Measurements from ENCODE around the gene SMOC2. TPM values are rescaled to one million over a fixed set of nuclear protein-coding genes. Genes with fewer than 3 reads are reported as not detected.

SMOC2 gene
- total and polyA plus RNA-seq, 4 experiments from 2014 or later, result not detected

DNA sequence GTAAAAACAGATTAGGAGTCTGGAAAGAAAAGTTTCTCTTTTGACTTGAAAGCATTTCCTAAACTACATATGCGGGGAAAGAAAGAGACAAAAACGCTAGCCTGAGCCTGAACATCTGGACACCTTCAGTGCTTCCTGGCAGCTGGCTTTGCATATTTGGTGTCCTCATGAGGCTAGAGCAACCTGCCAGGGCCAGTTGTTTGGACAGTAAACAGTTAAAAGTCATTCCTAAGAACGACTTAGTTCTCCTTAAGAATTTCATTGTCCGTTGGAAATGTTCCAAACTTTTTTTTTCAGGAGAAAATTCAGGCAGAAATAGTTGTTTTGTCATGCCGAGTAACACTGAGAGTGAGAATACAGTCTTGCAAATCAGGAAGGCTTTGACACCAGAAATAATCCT, 199.8 kb downstream of the SMOC2 start:
- H3K36me3 ChIP-seq (ENCODE audit: insufficient read depth, low read length), result no peaks in the 10 kb centered on the region
- intact Hi-C loops (cut with micrococcal nuclease), result no loop called here
- Mint-ChIP-seq H3K4me1 (no peaks in the 10 kb centered on the region), H3K27me3 (peaks cover 7 to 14% of the 10 kb centered on the region in 2 donors), H3K9me3 (no peaks in the 10 kb centered on the region), H3K4me3 (no peak overlapping the region), H3K27ac (no peak overlapping the region), H3K36me3 (no peaks in the 10 kb centered on the region)
- no peak overlapping the region for H3K4me3 ChIP-seq (ENCODE audit: low read length in 2 of 2)
- no peaks in the 10 kb centered on the region for H3K9me3 ChIP-seq (ENCODE audit: control insufficient read depth in 1 of 2, low read length in 2 of 2)
- ChIA-PET POLR2A (ENCODE audit: partially characterized antibody) (no interaction called here), CTCF (ENCODE audit: partially characterized antibody) (no interaction called here)
- H3K4me1 ChIP-seq (ENCODE audit: insufficient read depth, low read length), result no peaks in the 10 kb centered on the region
- H3K27ac ChIP-seq (ENCODE audit: low read depth, low read length), result no peak overlapping the region
- no peak for DNase-seq
- H3K27me3 ChIP-seq (ENCODE audit: insufficient read depth, low read length), result no peaks in the 10 kb centered on the region

DNA sequence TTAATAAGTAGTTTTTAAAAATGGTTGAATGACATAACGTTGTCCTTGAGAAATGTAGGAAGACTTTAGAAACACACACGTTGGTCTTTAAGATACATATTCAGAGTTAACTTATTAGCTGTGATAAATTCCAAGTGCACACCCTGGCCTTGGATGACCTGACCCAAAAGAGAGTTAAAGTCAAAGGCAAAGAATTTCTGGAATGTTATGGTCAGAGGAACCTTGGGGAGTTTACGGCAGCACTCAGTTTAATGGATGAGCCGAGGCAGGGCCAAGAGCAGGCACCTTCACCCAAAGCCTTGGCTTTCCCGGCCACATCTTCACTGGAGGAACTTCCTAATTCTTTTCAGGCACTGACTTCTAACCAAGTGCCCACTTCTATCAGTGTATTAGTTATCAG, 200.5 kb downstream of the SMOC2 start:
- Mint-ChIP-seq H3K27me3 (peaks cover 8 to 10% of the 10 kb centered on the region in 2 donors), H3K36me3 (no peaks in the 10 kb centered on the region), H3K4me1 (no peaks in the 10 kb centered on the region), H3K27ac (no peak overlapping the region), H3K9me3 (no peaks in the 10 kb centered on the region), H3K4me3 (no peak overlapping the region)
- no peak overlapping the region for H3K4me3 ChIP-seq (ENCODE audit: low read length in 2 of 2)
- H3K36me3 ChIP-seq (ENCODE audit: insufficient read depth, low read length), result no peaks in the 10 kb centered on the region
- no peaks in the 10 kb centered on the region for H3K9me3 ChIP-seq (ENCODE audit: control insufficient read depth in 1 of 2, low read length in 2 of 2)
- no peak overlapping the region for H3K27ac ChIP-seq (ENCODE audit: low read depth, low read length)
- intact Hi-C loops (cut with micrococcal nuclease), result no loop called here
- no peaks in the 10 kb centered on the region for H3K27me3 ChIP-seq (ENCODE audit: insufficient read depth, low read length)
- no peak for DNase-seq
- ChIA-PET POLR2A (ENCODE audit: partially characterized antibody) (no interaction called here), CTCF (ENCODE audit: partially characterized antibody) (no interaction called here)
- no peaks in the 10 kb centered on the region for H3K4me1 ChIP-seq (ENCODE audit: insufficient read depth, low read length)

DNA sequence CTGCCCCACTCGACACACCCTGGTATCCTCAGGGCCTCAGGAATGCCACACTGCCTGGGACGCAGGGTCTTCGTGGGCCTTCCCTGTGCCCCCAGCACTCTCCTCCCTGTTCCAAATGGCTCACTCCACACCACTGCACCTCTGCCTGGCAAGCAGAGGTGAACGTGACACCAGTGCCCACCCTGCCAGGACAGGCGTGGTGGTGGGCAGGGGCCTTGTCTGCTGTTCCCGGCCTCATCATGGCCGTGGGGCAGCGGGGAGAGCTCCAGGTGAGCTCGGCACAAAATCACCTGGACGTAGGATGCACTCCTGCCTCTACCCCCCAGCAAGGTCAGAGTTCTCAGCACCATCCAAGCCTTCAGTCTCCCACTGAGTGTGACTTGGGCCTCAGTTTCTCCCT, 202.4 kb downstream of the SMOC2 start:
- Histone ChIP-seq H3K27ac (ENCODE audit: low read depth, low read length) (no peak overlapping the region), H3K4me3 (ENCODE audit: low read length in 2 of 2) (no peak overlapping the region), H3K4me1 (ENCODE audit: insufficient read depth, low read length) (no peaks in the 10 kb centered on the region), H3K36me3 (ENCODE audit: insufficient read depth, low read length) (no peaks in the 10 kb centered on the region), H3K27me3 (ENCODE audit: insufficient read depth, low read length) (no peaks in the 10 kb centered on the region), H3K9me3 (ENCODE audit: control insufficient read depth in 1 of 2, low read length in 2 of 2) (no peaks in the 10 kb centered on the region)
- DNase-seq, result no peak
- POLR2A ChIA-PET (ENCODE audit: partially characterized antibody), result no interaction called here
- intact Hi-C loops (cut with micrococcal nuclease), result no loop called here
- no peaks in the 10 kb centered on the region for H3K9me3 Mint-ChIP-seq
- H3K27me3 Mint-ChIP-seq, result peaks cover 4 to 8% of the 10 kb centered on the region in 2 donors
- H3K36me3 Mint-ChIP-seq, result no peaks in the 10 kb centered on the region
- no peak overlapping the region for H3K4me3 Mint-ChIP-seq
- no peaks in the 10 kb centered on the region for H3K4me1 Mint-ChIP-seq
- CTCF ChIA-PET (ENCODE audit: partially characterized antibody), result no interaction called here
- no peak overlapping the region for H3K27ac Mint-ChIP-seq

DNA sequence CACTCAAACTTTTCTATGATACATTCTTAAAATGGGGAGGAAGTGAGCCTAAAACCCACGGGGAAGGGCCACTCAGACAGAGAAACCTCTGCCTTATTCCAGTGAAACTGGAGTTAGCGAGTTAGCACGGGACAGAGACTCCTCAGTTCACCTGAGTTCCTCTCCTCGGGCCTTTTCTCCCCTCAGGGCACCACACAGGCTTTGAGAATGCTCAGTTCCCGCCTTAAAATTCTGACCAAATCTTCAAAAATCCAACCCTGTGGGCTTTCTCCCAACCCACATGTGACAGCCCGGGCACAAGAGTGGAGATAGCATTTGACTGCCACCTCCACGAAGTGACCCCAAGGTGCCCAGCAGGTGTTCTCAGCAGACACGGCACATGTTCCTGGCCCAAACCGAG, 204.3 kb downstream of the SMOC2 start:
- no peak overlapping the region for H3K4me3 ChIP-seq (ENCODE audit: low read length in 2 of 2)
- POLR2A ChIA-PET (ENCODE audit: partially characterized antibody), result no interaction called here
- H3K27me3 Mint-ChIP-seq, result peaks cover 4 to 6% of the 10 kb centered on the region in 2 donors
- H3K27ac ChIP-seq (ENCODE audit: low read depth, low read length), result no peak overlapping the region
- CTCF ChIA-PET (ENCODE audit: partially characterized antibody), result no interaction called here
- H3K36me3 ChIP-seq (ENCODE audit: insufficient read depth, low read length), result no peaks in the 10 kb centered on the region
- intact Hi-C loops (cut with micrococcal nuclease), result no loop called here
- no peaks in the 10 kb centered on the region for H3K27me3 ChIP-seq (ENCODE audit: insufficient read depth, low read length)
- H3K27ac Mint-ChIP-seq, result no peak overlapping the region
- no peaks in the 10 kb centered on the region for H3K9me3 ChIP-seq (ENCODE audit: control insufficient read depth in 1 of 2, low read length in 2 of 2)
- H3K4me3 Mint-ChIP-seq, result no peak overlapping the region
- no peaks in the 10 kb centered on the region for H3K9me3 Mint-ChIP-seq
- H3K4me1 ChIP-seq (ENCODE audit: insufficient read depth, low read length), result no peaks in the 10 kb centered on the region
- DNase-seq, result no peak
- H3K36me3 Mint-ChIP-seq, result no peaks in the 10 kb centered on the region
- H3K4me1 Mint-ChIP-seq, result no peaks in the 10 kb centered on the region

DNA sequence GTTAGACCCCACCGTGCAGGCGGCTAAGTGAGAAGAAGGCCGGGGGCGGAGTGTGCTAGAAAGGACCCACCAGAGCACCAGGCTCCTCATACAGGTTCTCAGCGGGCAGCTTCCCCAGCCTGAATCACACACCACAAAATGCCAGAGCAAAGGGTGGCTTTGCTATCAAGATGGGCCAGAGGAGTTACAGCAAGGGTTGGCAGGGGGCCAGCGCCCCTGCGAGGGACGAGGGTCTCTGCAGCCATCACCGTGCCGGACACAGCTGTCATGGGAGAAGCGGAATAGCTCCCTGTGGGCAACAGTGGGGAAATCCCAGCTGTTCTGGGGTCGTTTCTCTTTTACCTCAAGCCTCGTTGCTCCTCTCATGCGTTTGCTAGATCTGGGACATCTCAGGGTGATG, 206.3 kb downstream of the SMOC2 start:
- H3K27ac Mint-ChIP-seq, result no peak overlapping the region
- H3K36me3 ChIP-seq (ENCODE audit: insufficient read depth, low read length), result no peaks in the 10 kb centered on the region
- H3K27ac ChIP-seq (ENCODE audit: low read depth, low read length), result no peak overlapping the region
- no peaks in the 10 kb centered on the region for H3K4me1 ChIP-seq (ENCODE audit: insufficient read depth, low read length)
- DNase-seq, result no peak
- peaks cover 4 to 6% of the 10 kb centered on the region in 2 donors for H3K27me3 Mint-ChIP-seq
- H3K9me3 ChIP-seq (ENCODE audit: control insufficient read depth in 1 of 2, low read length in 2 of 2), result no peaks in the 10 kb centered on the region
- ChIA-PET CTCF (ENCODE audit: partially characterized antibody) (no interaction called here), POLR2A (ENCODE audit: partially characterized antibody) (no interaction called here)
- H3K9me3 Mint-ChIP-seq, result no peaks in the 10 kb centered on the region
- intact Hi-C loops (cut with micrococcal nuclease), result no loop called here
- no peaks in the 10 kb centered on the region for H3K27me3 ChIP-seq (ENCODE audit: insufficient read depth, low read length)
- no peaks in the 10 kb centered on the region for H3K4me1 Mint-ChIP-seq
- no peak overlapping the region for H3K4me3 Mint-ChIP-seq
- no peaks in the 10 kb centered on the region for H3K36me3 Mint-ChIP-seq
- H3K4me3 ChIP-seq (ENCODE audit: low read length in 2 of 2), result no peak overlapping the region

DNA sequence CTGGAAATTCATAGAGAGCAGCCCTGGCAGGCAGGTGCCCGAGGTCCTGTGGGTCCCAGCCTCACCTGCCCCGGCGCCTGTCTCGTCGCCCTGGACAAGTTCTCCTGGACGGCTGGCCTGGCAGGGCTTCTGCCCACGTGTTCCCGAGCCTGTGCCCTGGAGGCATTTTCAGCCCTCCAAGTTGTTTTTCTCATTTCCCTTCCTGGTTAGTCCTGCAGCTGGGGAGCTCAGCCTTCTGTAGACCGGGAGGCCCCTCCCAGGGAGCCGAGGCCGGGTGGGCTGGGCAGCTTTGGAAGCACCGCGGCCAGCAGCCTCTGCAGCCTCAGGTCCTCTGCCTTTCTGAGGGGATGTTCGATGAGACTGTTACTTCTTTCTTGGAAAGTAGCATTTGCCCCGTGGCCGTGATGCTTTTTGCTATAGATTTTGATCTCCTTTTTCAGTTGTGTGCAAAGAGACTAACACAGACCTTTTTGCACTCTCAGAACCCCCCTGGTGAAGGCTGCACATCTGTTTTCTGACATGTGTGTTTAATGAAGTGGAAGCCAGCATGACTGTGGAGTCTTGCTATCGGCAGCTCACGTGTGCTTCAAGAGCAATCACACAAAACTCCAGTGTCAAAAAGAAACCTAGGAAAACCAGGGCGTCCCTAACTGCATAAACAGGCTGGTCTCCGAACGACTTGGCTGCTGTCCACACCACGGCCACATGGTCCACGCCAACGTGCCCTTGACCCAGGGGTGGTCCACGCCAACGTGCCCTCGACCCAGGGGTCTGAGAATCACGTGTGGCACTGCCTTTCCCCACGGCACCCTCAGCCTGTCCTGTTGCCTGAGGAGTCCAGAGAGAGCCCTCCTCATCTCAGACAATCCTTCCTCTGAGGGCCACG, 207.5 kb downstream of the SMOC2 start:
- no peaks in the 10 kb centered on the region for H3K36me3 Mint-ChIP-seq
- no peak overlapping the region for H3K27ac Mint-ChIP-seq
- no peaks in the 10 kb centered on the region for H3K9me3 Mint-ChIP-seq
- Histone ChIP-seq H3K27me3 (ENCODE audit: insufficient read depth, low read length) (no peaks in the 10 kb centered on the region), H3K9me3 (ENCODE audit: control insufficient read depth in 1 of 2, low read length in 2 of 2) (no peaks in the 10 kb centered on the region), H3K4me1 (ENCODE audit: insufficient read depth, low read length) (no peaks in the 10 kb centered on the region), H3K27ac (ENCODE audit: low read depth, low read length) (no peak overlapping the region), H3K4me3 (ENCODE audit: low read length in 2 of 2) (no peak overlapping the region), H3K36me3 (ENCODE audit: insufficient read depth, low read length) (no peaks in the 10 kb centered on the region)
- no peak for DNase-seq
- POLR2A ChIA-PET (ENCODE audit: partially characterized antibody), result no interaction called here
- no peaks in the 10 kb centered on the region for H3K4me1 Mint-ChIP-seq
- H3K27me3 Mint-ChIP-seq, result peaks cover 4 to 6% of the 10 kb centered on the region in 2 donors
- intact Hi-C loops (cut with micrococcal nuclease), result no loop called here
- no peak overlapping the region for H3K4me3 Mint-ChIP-seq
- CTCF ChIA-PET (ENCODE audit: partially characterized antibody), result no interaction called here

DNA sequence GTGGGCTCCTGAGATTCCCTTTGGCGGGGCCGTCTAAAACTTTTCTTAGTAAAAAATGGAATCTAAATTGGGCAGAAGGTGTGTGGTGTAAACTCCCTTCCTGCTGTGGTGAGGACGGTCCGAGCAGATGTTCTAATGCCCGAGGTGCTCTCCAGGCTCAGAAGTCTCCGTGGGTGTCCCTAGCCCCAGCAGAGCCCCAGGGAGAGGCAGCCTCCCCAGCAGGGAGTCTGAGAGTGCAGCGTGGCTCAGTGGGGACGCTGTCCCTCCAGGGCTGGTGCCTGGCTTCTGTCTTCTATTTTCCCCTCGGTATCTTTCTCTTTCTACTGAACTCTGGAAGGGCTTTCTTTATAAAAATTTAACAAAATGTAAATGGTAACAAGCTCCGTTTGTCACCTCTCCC, 208.2 kb downstream of the SMOC2 start:
- H3K27ac Mint-ChIP-seq, result no peak overlapping the region
- ChIA-PET POLR2A (ENCODE audit: partially characterized antibody) (no interaction called here), CTCF (ENCODE audit: partially characterized antibody) (no interaction called here)
- H3K4me1 ChIP-seq (ENCODE audit: insufficient read depth, low read length), result no peaks in the 10 kb centered on the region
- no peaks in the 10 kb centered on the region for H3K36me3 Mint-ChIP-seq
- H3K4me3 ChIP-seq (ENCODE audit: low read length in 2 of 2), result no peak overlapping the region
- H3K36me3 ChIP-seq (ENCODE audit: insufficient read depth, low read length), result no peaks in the 10 kb centered on the region
- H3K27ac ChIP-seq (ENCODE audit: low read depth, low read length), result no peak overlapping the region
- H3K27me3 ChIP-seq (ENCODE audit: insufficient read depth, low read length), result no peaks in the 10 kb centered on the region
- no peaks in the 10 kb centered on the region for H3K9me3 ChIP-seq (ENCODE audit: control insufficient read depth in 1 of 2, low read length in 2 of 2)
- H3K4me1 Mint-ChIP-seq, result no peaks in the 10 kb centered on the region
- DNase-seq, result no peak
- H3K27me3 Mint-ChIP-seq, result peaks cover 4 to 6% of the 10 kb centered on the region in 2 donors
- H3K9me3 Mint-ChIP-seq, result no peaks in the 10 kb centered on the region
- intact Hi-C loops (cut with micrococcal nuclease), result no loop called here
- no peak overlapping the region for H3K4me3 Mint-ChIP-seq
